GM12872 (cell line): ENCODE data around the gene LRMDA.

Source experiments
- TF ChIP-seq, protein P1 (sequence below): IDR thresholded peaks from 3 replicates; pipeline ENCODE4 v1.5.1; 2011; ENCODE audit warnings: low read depth, mild to moderate bottlenecking, low read length, moderate library complexity; ENCODE audit not compliant: insufficient read depth

Gene LRMDA

DNA sequence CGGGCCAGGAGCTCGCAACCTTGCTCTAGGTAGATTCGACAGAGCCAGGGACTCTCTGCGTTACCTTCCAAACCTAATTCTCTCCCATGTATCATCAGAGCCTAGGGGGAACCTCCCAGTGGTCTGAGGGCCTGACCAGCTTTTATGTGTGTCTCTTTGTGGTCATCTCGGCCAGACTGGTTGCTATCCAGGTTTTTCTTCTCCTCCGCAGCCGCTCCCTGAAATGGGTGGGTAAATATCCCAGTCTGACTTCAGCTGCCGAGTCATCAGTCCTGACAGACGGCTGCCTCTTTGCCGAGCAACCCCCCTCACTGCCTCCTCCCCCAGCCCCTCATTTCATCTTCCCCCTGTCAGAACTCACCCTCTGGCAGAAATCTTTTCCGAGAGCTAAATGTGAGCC is 578.1 kb downstream of the LRMDA start:
- TF ChIP-seq, protein P1, sequence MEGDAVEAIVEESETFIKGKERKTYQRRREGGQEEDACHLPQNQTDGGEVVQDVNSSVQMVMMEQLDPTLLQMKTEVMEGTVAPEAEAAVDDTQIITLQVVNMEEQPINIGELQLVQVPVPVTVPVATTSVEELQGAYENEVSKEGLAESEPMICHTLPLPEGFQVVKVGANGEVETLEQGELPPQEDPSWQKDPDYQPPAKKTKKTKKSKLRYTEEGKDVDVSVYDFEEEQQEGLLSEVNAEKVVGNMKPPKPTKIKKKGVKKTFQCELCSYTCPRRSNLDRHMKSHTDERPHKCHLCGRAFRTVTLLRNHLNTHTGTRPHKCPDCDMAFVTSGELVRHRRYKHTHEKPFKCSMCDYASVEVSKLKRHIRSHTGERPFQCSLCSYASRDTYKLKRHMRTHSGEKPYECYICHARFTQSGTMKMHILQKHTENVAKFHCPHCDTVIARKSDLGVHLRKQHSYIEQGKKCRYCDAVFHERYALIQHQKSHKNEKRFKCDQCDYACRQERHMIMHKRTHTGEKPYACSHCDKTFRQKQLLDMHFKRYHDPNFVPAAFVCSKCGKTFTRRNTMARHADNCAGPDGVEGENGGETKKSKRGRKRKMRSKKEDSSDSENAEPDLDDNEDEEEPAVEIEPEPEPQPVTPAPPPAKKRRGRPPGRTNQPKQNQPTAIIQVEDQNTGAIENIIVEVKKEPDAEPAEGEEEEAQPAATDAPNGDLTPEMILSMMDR, result no peak

DNA sequence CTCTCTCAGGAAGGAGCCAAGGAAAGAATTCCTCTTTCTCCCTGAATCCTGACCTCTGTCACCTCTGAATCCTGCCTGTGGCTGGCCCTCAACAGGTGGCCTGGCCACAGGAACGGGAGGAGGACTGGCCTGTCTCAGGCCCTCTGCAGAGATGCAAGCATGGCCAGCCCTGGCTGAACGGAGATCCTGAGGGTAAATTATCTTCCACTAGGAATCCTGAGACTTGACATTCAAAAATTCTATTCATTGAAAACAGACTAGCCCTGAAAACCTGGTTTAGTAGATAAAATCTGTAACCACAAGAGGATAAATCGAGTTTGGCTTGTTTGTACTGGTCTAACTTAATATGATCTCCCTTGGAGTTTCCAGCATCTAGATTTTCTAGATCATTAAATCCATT is 579.3 kb downstream of the LRMDA start:
- TF ChIP-seq, protein P1, result no peak

DNA sequence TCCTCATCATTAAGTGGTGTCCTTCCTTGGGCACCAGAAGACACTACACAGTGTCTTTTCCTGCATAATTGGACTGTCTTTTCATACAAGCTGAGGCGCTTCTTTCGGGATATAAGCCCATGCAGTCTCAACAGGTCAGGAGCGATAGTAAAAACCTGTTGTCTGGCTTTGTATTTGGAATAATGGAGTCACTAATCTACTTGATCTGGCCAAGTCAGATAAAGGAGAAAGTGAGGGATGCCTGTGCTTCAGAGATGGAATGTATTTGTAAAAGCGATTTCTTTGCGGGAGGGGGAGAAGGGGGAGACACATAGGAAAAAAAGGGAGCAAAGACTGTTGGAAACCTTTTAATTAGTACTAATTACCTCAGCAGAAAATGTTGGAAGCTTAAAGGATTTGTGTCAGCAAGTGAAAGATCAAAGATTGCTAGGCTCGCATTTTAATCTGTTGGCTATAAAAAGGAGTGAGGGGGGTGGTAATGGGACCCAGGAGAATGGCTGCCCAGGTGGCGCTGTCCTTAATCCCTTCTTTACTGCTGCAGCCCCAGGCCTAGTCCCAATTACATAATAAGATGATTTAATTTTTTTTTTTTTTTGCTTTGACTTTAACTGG is 581.4 kb downstream of the LRMDA start:
- TF ChIP-seq, protein P1, result no peak

DNA sequence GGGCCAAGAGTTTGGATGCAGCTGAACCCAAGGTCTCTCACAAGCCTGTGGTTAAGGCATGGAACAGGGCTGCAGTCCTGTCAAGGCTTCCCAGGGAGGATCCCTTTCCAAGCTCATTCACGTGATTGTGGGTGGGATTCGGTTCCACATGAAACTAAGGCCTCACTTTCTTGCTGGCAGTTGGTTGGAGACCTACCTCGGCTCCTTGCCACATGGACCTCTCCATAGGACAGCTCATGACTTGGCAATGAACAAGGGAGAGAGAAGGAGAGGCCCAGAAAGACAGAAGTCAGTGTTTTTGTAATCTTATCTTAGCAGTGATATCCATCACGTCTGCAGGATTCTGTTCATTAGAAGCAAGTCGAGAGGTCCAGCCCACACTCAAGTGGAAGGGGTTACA is 583.8 kb downstream of the LRMDA start:
- TF ChIP-seq, protein P1, result no peak

DNA sequence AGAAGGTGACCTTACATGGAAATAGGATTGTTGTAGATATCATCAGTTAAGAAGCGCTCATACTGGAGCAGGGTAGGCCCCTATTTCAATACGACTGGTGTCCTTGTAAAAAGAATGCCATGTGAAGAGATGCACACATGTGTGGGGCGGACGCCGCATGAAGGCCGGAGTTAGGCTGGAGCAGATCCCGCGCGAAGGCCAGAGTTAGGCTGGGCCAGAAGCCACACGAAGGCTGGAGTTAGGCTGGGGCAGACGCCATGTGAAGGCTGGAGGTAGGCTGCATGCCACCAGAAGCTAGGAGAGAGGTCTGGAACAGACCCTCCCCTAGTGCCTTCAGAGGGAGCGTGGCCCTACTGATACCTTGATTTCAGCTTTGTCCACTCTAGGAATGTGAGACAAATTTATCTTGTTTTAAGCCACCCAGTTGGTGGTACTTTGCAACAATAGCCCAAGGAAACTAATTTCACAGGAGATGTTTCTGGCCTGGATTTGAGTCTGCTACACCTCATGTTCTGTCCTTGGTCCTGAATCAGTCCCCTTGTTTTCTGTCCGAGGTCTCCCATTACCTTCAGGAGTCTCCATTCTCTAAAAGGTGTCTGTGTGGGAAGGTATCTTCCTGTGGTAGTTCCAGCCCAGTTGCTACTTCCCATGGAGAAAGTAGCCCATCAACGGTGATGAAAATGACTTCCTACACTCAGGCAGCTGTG is 585.8 kb downstream of the LRMDA start:
- TF ChIP-seq, protein P1, result no peak

DNA sequence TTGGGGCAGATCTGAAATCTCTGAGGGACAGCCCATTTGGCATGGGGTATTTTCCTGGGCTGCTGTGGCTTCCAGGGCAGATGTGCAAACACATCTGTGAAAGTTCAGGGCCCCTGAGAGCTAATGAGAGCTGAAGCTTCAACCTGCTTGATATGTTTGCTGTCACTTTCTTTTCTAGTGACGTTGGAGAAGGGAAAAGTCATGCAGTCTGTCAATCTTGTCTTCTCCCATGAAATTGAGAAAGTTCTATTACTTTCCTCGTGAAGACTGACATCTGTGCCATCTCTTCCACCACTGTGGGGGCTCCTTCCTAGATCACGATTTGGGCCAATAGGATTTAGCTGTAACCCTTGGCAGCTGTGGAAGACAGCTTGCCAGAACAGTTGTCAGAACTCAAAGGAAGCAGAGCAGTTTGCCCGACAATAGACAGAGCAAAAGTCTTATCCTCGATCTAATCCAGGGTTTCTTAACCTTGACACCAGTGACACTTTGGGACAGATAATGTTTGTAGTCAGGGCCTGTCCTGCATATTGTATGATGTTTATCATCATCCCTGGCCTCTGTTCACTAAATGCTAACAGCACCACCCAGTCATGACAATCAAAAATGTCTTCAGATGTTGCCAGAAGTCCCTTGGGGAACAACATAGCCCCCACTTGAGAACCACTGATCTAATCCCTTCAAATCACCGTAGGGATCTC is 586.5 kb downstream of the LRMDA start:
- TF ChIP-seq, protein P1, result no peak

DNA sequence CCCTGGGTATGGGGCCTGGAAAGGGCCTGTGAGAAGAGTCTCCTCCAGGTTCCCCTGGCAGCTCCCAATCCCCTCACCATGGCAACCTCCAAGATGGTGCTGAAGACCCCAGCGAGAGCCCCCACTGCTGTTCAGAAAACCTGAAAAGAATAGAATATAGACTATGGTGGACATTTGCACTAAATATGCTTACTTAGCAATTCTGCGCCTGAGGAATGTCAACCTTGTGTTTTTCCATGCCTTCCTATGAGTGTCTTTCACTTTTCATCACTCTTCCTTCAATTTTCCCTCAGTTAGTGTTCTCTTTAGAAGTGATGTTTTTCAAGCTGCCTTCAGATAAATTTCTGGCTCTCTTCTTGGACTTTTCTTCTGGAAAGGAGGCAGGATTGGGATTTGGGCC is 589.2 kb downstream of the LRMDA start:
- TF ChIP-seq, protein P1, result no peak
